HEK293 (cell line): ENCODE data around the gene TMEM143.

ENCODE experiments used
- CTCF ChIA-PET: fragments of 350-600 bp; formaldehyde crosslinking; extraction: SDS; loops from one replicate; lab custom pipeline; 2021; ENCODE audit warnings: antibody characterized with exemption; lab: Yijun Ruan, JAX
- POLR2A ChIA-PET: fragments of 300-600 bp; formaldehyde crosslinking; extraction: SDS; loops from one replicate; lab custom pipeline; 2020; ENCODE audit warnings: antibody characterized with exemption, inconsistent platforms; lab: Yijun Ruan, JAX
- H3K27ac ChIP-seq: fragments of 200-500 bp; sonication (Bioruptor generic); 2 replicates; pipeline ENCODE4 v1.5.1; 2014; ENCODE audit warnings: low read depth, low read length, control low read depth, inconsistent platforms; ENCODE audit errors: extremely low read depth
- H3K36me3 ChIP-seq, 2 experiments: fragments of 200-500 bp in 1 of 2; sonication (Bioruptor generic) in 1 of 2; 1 replicate in 1 of 2; 2 replicates in 1 of 2; pipeline ENCODE4 v1.5.1; 2014 to 2017; ENCODE audit warnings: inconsistent platforms in 2 of 2, low read length in 2 of 2; ENCODE audit not compliant: control insufficient read depth in 2 of 2, insufficient read depth in 1 of 2
- H3K4me1 ChIP-seq: fragments of 200-500 bp; sonication (Bioruptor generic); 2 replicates; pipeline ENCODE4 v1.5.1; 2014; ENCODE audit warnings: mild to moderate bottlenecking, low read length, inconsistent platforms; ENCODE audit not compliant: control insufficient read depth, insufficient read depth
- H3K4me3 ChIP-seq: 2 replicates; pipeline ENCODE4 v1.5.1; 2011; ENCODE audit warnings: low read depth, mild to moderate bottlenecking, control low read depth, low read length, moderate library complexity
- H3K9me3 ChIP-seq: fragments of 200-500 bp; sonication (Bioruptor generic); 2 replicates; pipeline ENCODE4 v1.5.1; 2014; ENCODE audit warnings: low read depth, low read length, inconsistent platforms; ENCODE audit not compliant: control insufficient read depth, insufficient read depth
- BCL11A ChIP-seq: fragments of 450-650 bp; formaldehyde crosslinking; IDR thresholded peaks from 2 replicates; pipeline ENCODE4 v1.5.1; 2016; ENCODE audit warnings: low read depth, missing biosample characterization, missing genetic modification characterization
- BCL11B ChIP-seq: fragments of 450-650 bp; formaldehyde crosslinking; IDR thresholded peaks from 2 replicates; pipeline ENCODE4 v1.5.1; 2016; ENCODE audit warnings: low read depth, missing biosample characterization, missing genetic modification characterization
- KLF10 ChIP-seq: fragments of 450-650 bp; IDR thresholded peaks from 2 replicates; pipeline ENCODE4 v1.5.1; 2018; ENCODE audit warnings: missing biosample characterization, mild to moderate bottlenecking, missing genetic modification characterization
- KLF16 ChIP-seq: fragments of 450-650 bp; formaldehyde crosslinking; IDR thresholded peaks from 2 replicates; pipeline ENCODE4 v1.5.1; 2017; ENCODE audit warnings: missing biosample characterization, missing genetic modification characterization
- OVOL3 ChIP-seq: fragments of 450-650 bp; formaldehyde crosslinking; IDR thresholded peaks from 2 replicates; pipeline ENCODE4 v1.5.1; 2016; ENCODE audit warnings: missing biosample characterization, missing genetic modification characterization
- SCRT1 ChIP-seq: fragments of 450-650 bp; formaldehyde crosslinking; IDR thresholded peaks from 2 replicates; pipeline ENCODE4 v1.5.1; 2016; ENCODE audit warnings: missing biosample characterization, missing genetic modification characterization, borderline replicate concordance
- TCF7L2 ChIP-seq: IDR thresholded peaks from 2 replicates; pipeline ENCODE4 v1.6.1; 2011; ENCODE audit warnings: low read depth, mild to moderate bottlenecking, inconsistent platforms, low read length, moderate library complexity, borderline replicate concordance
- ZBTB1 ChIP-seq: fragments of 450-650 bp; formaldehyde crosslinking; IDR thresholded peaks from 2 replicates; pipeline ENCODE4 v1.5.1; 2016; ENCODE audit warnings: missing biosample characterization, missing genetic modification characterization
- ZNF223 ChIP-seq: fragments of 450-650 bp; formaldehyde crosslinking; IDR thresholded peaks from 2 replicates; pipeline ENCODE4 v1.5.1; 2016; ENCODE audit warnings: missing biosample characterization, missing genetic modification characterization
- ZNF423 ChIP-seq: fragments of 450-650 bp; formaldehyde crosslinking; IDR thresholded peaks from 2 replicates; pipeline ENCODE4 v1.5.1; 2016; ENCODE audit warnings: missing biosample characterization, missing genetic modification characterization
- ZNF501 ChIP-seq: fragments of 450-650 bp; formaldehyde crosslinking; IDR thresholded peaks from 2 replicates; pipeline ENCODE4 v1.5.1; 2016; ENCODE audit warnings: missing biosample characterization, missing genetic modification characterization
- ZNF560 ChIP-seq: fragments of 450-650 bp; formaldehyde crosslinking; IDR thresholded peaks from 2 replicates; pipeline ENCODE4 v1.5.1; 2017; ENCODE audit warnings: missing biosample characterization, missing genetic modification characterization, borderline replicate concordance
- ZNF596 ChIP-seq: fragments of 450-650 bp; IDR thresholded peaks from 2 replicates; pipeline ENCODE4 v1.5.0; 2018; ENCODE audit warnings: missing biosample characterization, mild to moderate bottlenecking, missing genetic modification characterization, moderate library complexity
- ZNF600 ChIP-seq: fragments of 450-650 bp; formaldehyde crosslinking; IDR thresholded peaks from 2 replicates; pipeline ENCODE4 v1.5.1; 2016; ENCODE audit warnings: missing biosample characterization, missing genetic modification characterization
- ZNF624 ChIP-seq: fragments of 450-650 bp; formaldehyde crosslinking; IDR thresholded peaks from 2 replicates; pipeline ENCODE4 v1.5.1; 2017; ENCODE audit warnings: missing biosample characterization, missing genetic modification characterization
- ZNF664 ChIP-seq: fragments of 450-650 bp; formaldehyde crosslinking; IDR thresholded peaks from 2 replicates; pipeline ENCODE4 v1.5.1; 2016; ENCODE audit warnings: missing biosample characterization, missing genetic modification characterization
- ZNF792 ChIP-seq: fragments of 450-650 bp; formaldehyde crosslinking; IDR thresholded peaks from 2 replicates; pipeline ENCODE4 v1.5.1; 2016; ENCODE audit warnings: missing biosample characterization, missing genetic modification characterization
- ZNF837 ChIP-seq: fragments of 450-650 bp; formaldehyde crosslinking; IDR thresholded peaks from 2 replicates; pipeline ENCODE4 v1.5.1; 2016; ENCODE audit warnings: missing biosample characterization, missing genetic modification characterization
- TF ChIP-seq, protein P1 (sequence below): fragments of 450-650 bp; formaldehyde crosslinking; IDR thresholded peaks from 2 replicates; pipeline ENCODE4 v1.5.1; 2016; ENCODE audit warnings: missing biosample characterization, missing genetic modification characterization, low read depth
- TF ChIP-seq, protein P2 (sequence below): fragments of 450-650 bp; formaldehyde crosslinking; IDR thresholded peaks from 2 replicates; pipeline ENCODE4 v1.5.1; 2016; ENCODE audit warnings: missing biosample characterization, missing genetic modification characterization, borderline replicate concordance
- TF ChIP-seq, protein P3 (sequence below): fragments of 450-650 bp; formaldehyde crosslinking; IDR thresholded peaks from 2 replicates; pipeline ENCODE4 v1.5.1; 2017; ENCODE audit warnings: missing biosample characterization, missing genetic modification characterization
- TF ChIP-seq, protein P4 (sequence below): fragments of 450-650 bp; formaldehyde crosslinking; IDR thresholded peaks from 2 replicates; pipeline ENCODE4 v1.5.1; 2016; ENCODE audit warnings: missing biosample characterization, missing genetic modification characterization
- TF ChIP-seq, protein P5 (sequence below): fragments of 450-650 bp; formaldehyde crosslinking; IDR thresholded peaks from 2 replicates; pipeline ENCODE4 v1.5.1; 2016; ENCODE audit warnings: missing biosample characterization, missing genetic modification characterization

Gene TMEM143

DNA sequence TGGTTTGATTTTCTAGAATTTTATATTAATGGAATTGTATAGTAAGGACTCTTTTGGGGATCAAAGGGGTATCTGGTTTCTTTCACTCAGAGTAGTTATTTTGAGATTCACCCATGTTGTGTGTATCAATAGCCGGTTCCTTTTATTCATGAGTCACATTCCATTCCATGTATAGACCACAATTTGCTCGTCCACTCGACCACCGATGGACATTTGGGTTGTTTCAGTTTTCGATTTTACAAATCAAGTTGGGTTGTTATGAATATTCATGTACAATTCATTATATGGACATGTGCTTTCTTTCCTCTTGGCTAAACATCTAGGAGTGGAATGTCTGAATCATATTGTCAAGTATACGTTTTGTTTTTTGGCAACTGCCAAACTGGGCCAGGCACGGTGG lies 48.0 kb downstream of the TMEM143 start:
- no peaks in the 10 kb centered on the region for H3K9me3 ChIP-seq
- POLR2A ChIA-PET: interaction anchor here (0.7 kb wide), 1 partner anchor 947 kb away, joined by 4 read pairs; no protein-coding TSS in a partner anchor
- TF ChIP-seq ZNF501 (tag by site-specific recombination) (no peak), KLF16 (no peak), BCL11B (tag by site-specific recombination) (no peak), ZNF423 (no peak), ZNF223 (tag by site-specific recombination) (no peak), ZNF837 (no peak), KLF10 (tag by site-specific recombination) (no peak), BCL11A (no peak), ZNF596 (no peak), ZNF560 (no peak), ZNF624 (tag by site-specific recombination) (no peak), ZBTB1 (tag by site-specific recombination) (no peak), SCRT1 (tag by site-specific recombination) (no peak), ZNF792 (tag by site-specific recombination) (no peak)
- TF ChIP-seq, protein P1, sequence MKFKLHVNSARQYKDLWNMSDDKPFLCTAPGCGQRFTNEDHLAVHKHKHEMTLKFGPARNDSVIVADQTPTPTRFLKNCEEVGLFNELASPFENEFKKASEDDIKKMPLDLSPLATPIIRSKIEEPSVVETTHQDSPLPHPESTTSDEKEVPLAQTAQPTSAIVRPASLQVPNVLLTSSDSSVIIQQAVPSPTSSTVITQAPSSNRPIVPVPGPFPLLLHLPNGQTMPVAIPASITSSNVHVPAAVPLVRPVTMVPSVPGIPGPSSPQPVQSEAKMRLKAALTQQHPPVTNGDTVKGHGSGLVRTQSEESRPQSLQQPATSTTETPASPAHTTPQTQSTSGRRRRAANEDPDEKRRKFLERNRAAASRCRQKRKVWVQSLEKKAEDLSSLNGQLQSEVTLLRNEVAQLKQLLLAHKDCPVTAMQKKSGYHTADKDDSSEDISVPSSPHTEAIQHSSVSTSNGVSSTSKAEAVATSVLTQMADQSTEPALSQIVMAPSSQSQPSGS (tag by site-specific recombination): no peak
- TF ChIP-seq, protein P2, sequence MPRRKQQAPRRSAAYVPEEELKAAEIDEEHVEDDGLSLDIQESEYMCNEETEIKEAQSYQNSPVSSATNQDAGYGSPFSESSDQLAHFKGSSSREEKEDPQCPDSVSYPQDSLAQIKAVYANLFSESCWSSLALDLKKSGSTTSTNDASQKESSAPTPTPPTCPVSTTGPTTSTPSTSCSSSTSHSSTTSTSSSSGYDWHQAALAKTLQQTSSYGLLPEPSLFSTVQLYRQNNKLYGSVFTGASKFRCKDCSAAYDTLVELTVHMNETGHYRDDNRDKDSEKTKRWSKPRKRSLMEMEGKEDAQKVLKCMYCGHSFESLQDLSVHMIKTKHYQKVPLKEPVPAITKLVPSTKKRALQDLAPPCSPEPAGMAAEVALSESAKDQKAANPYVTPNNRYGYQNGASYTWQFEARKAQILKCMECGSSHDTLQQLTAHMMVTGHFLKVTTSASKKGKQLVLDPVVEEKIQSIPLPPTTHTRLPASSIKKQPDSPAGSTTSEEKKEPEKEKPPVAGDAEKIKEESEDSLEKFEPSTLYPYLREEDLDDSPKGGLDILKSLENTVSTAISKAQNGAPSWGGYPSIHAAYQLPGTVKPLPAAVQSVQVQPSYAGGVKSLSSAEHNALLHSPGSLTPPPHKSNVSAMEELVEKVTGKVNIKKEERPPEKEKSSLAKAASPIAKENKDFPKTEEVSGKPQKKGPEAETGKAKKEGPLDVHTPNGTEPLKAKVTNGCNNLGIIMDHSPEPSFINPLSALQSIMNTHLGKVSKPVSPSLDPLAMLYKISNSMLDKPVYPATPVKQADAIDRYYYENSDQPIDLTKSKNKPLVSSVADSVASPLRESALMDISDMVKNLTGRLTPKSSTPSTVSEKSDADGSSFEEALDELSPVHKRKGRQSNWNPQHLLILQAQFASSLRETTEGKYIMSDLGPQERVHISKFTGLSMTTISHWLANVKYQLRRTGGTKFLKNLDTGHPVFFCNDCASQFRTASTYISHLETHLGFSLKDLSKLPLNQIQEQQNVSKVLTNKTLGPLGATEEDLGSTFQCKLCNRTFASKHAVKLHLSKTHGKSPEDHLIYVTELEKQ (tag by site-specific recombination): no peak
- TF ChIP-seq, protein P3, sequence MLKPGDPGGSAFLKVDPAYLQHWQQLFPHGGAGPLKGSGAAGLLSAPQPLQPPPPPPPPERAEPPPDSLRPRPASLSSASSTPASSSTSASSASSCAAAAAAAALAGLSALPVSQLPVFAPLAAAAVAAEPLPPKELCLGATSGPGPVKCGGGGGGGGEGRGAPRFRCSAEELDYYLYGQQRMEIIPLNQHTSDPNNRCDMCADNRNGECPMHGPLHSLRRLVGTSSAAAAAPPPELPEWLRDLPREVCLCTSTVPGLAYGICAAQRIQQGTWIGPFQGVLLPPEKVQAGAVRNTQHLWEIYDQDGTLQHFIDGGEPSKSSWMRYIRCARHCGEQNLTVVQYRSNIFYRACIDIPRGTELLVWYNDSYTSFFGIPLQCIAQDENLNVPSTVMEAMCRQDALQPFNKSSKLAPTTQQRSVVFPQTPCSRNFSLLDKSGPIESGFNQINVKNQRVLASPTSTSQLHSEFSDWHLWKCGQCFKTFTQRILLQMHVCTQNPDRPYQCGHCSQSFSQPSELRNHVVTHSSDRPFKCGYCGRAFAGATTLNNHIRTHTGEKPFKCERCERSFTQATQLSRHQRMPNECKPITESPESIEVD: no peak
- TF ChIP-seq, protein P4, sequence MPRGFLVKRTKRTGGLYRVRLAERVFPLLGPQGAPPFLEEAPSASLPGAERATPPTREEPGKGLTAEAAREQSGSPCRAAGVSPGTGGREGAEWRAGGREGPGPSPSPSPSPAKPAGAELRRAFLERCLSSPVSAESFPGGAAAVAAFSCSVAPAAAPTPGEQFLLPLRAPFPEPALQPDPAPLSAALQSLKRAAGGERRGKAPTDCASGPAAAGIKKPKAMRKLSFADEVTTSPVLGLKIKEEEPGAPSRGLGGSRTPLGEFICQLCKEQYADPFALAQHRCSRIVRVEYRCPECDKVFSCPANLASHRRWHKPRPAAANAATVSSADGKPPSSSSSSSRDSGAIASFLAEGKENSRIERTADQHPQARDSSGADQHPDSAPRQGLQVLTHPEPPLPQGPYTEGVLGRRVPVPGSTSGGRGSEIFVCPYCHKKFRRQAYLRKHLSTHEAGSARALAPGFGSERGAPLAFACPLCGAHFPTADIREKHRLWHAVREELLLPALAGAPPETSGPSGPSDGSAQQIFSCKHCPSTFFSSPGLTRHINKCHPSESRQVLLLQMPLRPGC (tag by site-specific recombination): no peak
- TF ChIP-seq, all 188 proteins: peak for 0
- Histone ChIP-seq H3K27ac (no peak overlapping the region), H3K4me1 (peaks cover 3% of the 10 kb centered on the region; the same call in 1 of the 2 replicates), H3K4me3 (no peak overlapping the region), H3K36me3 (no peaks in the 10 kb centered on the region)
- CTCF ChIA-PET: interaction anchor here (1.0 to 7.6 kb wide), 3 partner anchors 14 to 268 kb away, joined by 5 to 104 read pairs (median 6); no protein-coding TSS in a partner anchor

DNA sequence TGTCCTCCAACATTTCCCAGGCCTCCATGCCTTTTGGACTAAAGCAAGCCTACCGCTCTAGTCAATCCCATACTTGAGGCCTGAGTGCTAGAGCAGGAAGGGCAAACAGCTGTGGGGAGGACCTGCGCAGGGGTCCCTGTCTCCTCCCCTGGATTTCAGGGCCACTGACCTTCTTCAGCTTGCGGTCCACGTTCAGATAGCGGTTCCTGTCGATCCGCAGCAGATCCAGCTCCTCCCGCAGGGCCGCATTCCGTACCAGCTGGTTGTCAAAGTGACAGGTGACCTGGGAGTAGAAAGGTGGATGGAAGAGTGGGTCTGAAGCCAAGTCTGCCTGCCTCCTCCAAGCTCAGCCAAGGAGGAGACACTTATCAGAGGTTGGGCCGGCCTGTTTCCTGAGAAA lies 52.4 kb downstream of the TMEM143 start:
- TF ChIP-seq ZNF600 (tag by site-specific recombination) (peak; percentile 74), OVOL3 (tag by site-specific recombination) (no peak), ZNF664 (tag by site-specific recombination) (no peak), TCF7L2 (no peak)
- TF ChIP-seq, protein P5, sequence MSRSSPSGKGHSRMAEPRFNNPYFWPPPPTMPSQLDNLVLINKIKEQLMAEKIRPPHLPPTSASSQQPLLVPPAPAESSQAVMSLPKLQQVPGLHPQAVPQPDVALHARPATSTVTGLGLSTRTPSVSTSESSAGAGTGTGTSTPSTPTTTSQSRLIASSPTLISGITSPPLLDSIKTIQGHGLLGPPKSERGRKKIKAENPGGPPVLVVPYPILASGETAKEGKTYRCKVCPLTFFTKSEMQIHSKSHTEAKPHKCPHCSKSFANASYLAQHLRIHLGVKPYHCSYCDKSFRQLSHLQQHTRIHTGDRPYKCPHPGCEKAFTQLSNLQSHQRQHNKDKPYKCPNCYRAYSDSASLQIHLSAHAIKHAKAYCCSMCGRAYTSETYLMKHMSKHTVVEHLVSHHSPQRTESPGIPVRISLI (tag by site-specific recombination): no peak
- CTCF ChIA-PET: interaction anchor here (0.7 to 0.9 kb wide), 3 partner anchors 8 to 273 kb away, joined by 3 to 7 read pairs (median 3); no protein-coding TSS in a partner anchor
- POLR2A ChIA-PET: no interaction called here
- Histone ChIP-seq H3K27ac (no peak overlapping the region), H3K9me3 (no peaks in the 10 kb centered on the region), H3K4me3 (no peak overlapping the region), H3K4me1 (no peaks in the 10 kb centered on the region), H3K36me3 (no peaks in the 10 kb centered on the region)
